Measurements from ENCODE around the gene SMCO4.
A peak's percentile ranks its signal among the peaks of the same experiment; 100 is the strongest.
"Not testable (repeated sequence)": the region's sequence is repeated elsewhere in the genome, so short reads cannot be mapped to it uniquely, and the experiment has no call there.

SMCO4 gene, protein sequence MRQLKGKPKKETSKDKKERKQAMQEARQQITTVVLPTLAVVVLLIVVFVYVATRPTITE

DNA sequence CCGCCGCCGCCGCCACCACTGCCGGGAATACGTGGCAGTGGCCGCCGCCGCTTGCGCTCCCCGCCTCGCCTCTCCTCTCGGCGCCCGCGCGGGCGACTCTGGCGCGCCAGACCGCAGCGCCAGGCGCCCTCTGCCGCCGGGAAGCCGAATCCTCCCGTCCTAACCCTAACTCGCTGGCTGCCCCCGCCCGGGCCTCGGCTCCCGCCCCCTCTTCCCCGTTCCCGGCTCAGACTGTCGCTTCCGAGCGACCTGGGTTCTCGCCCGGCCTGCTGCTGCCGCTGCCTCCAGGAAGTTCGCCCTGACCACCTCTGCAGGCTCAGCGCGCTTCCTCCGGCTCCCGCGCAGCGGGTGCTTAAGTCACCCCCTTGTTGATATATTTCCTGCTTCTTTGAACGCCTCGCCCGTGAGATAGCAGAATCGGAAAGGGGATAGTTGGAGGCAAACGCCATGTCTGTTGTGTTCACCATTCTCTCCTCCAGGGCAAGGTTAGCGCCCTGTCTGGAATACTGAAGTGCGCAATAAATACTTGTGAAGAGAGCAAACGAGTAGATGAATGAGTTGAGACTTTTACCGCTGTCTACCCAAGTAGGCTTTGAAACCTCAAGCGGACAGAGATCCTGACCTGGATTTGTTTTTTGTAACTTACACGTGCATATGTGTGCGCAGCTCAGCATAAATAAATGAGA lies at the start of gene SMCO4:
TSS of gene SMCO4 (minus strand) at position 100 of the 686 bp plus-strand sequence. CDS start 64,202 bp downstream, outside the sequence.
- Histone ChIP-seq H3K4me3 (ENCODE audit: low read depth in 1 of 2, low read length in 1 of 2) (peak within 1 kb of the TSS; percentile 60 to 78), H3K4me1 (ENCODE audit: control insufficient read depth in 1 of 2, insufficient read depth in 1 of 2, low read depth in 1 of 2, low read length in 1 of 2) (peaks cover 12 to 15% of the 10 kb centered on the region in 2 experiments), H3K36me3 (no peaks in the 10 kb centered on the region), H3K27me3 (no peaks in the 10 kb centered on the region), H3K27ac (no peak within 1 kb of the TSS), H3K9me3 (no peaks in the 10 kb centered on the region)
- peak; percentile 64 for TF ChIP-seq CTCF (IDR thresholded peaks at IDR 0.05)

GRCh38 chr11:93591247-93591898 lies 48.2 kb upstream of the SMCO4 start:
- Histone ChIP-seq H3K36me3 (no peaks in the 10 kb centered on the region), H3K4me1 (ENCODE audit: control insufficient read depth in 1 of 2, insufficient read depth in 1 of 2, low read depth in 1 of 2, low read length in 1 of 2) (no peaks in the 10 kb centered on the region)

GRCh38 chr11:93589347-93589746 lies 46.2 kb upstream of the SMCO4 start:
- no peak for TF ChIP-seq CTCF (IDR thresholded peaks at IDR 0.05)
- H3K4me1 ChIP-seq (ENCODE audit: control insufficient read depth in 1 of 2, insufficient read depth in 1 of 2, low read depth in 1 of 2, low read length in 1 of 2) = no peaks in the 10 kb centered on the region
- no peaks in the 10 kb centered on the region for H3K36me3 ChIP-seq
- H3K27ac ChIP-seq = no peak overlapping the region
- H3K4me3 ChIP-seq (ENCODE audit: low read depth in 1 of 2, low read length in 1 of 2) = no peak overlapping the region
- H3K27me3 ChIP-seq = no peaks in the 10 kb centered on the region
- no peaks in the 10 kb centered on the region for H3K9me3 ChIP-seq

More at GRCh38 chr11:93591247-93591898, 48.2 kb upstream of the SMCO4 start:
- H3K9me3 ChIP-seq = no peaks in the 10 kb centered on the region
- TF ChIP-seq CTCF (IDR thresholded peaks at IDR 0.05) = no peak
- H3K27ac ChIP-seq = no peak overlapping the region
- no peak overlapping the region for H3K4me3 ChIP-seq (ENCODE audit: low read depth in 1 of 2, low read length in 1 of 2)
- no peaks in the 10 kb centered on the region for H3K27me3 ChIP-seq

DNA sequence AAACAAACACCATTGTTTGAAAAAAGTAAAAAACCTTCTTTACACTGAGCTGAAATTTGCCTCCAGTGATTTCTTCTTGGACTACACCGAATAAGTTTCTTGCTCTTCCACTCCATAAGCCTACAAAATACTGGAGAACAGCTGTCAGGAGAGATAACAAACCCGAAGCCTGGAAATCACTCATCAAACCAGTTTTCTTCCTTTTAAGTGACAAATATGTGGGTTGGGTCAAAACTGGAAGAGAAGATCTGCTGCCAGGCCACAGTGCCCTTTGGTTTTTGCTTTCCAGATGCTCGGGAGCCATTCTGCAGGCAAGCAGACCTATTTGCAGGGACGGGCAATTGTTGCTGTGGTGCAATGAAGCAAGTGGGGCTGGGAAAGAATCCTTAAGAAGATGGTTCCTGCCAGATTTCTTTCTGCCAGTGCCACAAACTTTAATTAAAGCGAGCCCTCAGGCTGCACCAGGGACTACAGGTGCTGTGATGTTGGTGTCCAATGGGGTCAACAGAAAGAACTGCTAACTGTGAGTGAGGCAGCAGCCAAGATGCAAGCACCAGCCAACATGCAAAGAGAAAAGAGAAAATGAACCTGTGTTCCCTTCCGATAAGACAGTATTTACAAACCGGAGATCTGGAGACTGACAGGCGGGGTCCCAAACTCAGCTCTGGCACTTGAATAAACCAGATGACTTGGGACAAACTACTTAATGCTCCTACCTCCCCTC lies 44.8 kb upstream of the SMCO4 start:
- Histone ChIP-seq H3K27ac (no peak overlapping the region), H3K36me3 (no peaks in the 10 kb centered on the region), H3K4me3 (ENCODE audit: low read depth in 1 of 2, low read length in 1 of 2) (no peak overlapping the region), H3K27me3 (no peaks in the 10 kb centered on the region), H3K9me3 (no peaks in the 10 kb centered on the region), H3K4me1 (ENCODE audit: control insufficient read depth in 1 of 2, insufficient read depth in 1 of 2, low read depth in 1 of 2, low read length in 1 of 2) (no peaks in the 10 kb centered on the region)
- TF ChIP-seq CTCF (IDR thresholded peaks at IDR 0.05) = no peak

GRCh38 chr11:93587425-93587824 lies 44.2 kb upstream of the SMCO4 start:
- not testable (repeated sequence) for H3K36me3 ChIP-seq; H3K4me3 ChIP-seq (ENCODE audit: low read depth in 1 of 2, low read length in 1 of 2); H3K27me3 ChIP-seq; H3K9me3 ChIP-seq; H3K4me1 ChIP-seq (ENCODE audit: control insufficient read depth in 1 of 2, insufficient read depth in 1 of 2, low read depth in 1 of 2, low read length in 1 of 2); H3K27ac ChIP-seq

All from neutrophil (primary cell).